ENCODE measurements around the gene DNAH3. TPM values are rescaled to one million over a fixed set of nuclear protein-coding genes. Genes with fewer than 3 reads are reported as not detected.
"Not testable (repeated sequence)": the region's sequence is repeated elsewhere in the genome, so short reads cannot be mapped to it uniquely, and the experiment has no call there.

Gene DNAH3
- total RNA-seq, 1 donor = not detected

DNA sequence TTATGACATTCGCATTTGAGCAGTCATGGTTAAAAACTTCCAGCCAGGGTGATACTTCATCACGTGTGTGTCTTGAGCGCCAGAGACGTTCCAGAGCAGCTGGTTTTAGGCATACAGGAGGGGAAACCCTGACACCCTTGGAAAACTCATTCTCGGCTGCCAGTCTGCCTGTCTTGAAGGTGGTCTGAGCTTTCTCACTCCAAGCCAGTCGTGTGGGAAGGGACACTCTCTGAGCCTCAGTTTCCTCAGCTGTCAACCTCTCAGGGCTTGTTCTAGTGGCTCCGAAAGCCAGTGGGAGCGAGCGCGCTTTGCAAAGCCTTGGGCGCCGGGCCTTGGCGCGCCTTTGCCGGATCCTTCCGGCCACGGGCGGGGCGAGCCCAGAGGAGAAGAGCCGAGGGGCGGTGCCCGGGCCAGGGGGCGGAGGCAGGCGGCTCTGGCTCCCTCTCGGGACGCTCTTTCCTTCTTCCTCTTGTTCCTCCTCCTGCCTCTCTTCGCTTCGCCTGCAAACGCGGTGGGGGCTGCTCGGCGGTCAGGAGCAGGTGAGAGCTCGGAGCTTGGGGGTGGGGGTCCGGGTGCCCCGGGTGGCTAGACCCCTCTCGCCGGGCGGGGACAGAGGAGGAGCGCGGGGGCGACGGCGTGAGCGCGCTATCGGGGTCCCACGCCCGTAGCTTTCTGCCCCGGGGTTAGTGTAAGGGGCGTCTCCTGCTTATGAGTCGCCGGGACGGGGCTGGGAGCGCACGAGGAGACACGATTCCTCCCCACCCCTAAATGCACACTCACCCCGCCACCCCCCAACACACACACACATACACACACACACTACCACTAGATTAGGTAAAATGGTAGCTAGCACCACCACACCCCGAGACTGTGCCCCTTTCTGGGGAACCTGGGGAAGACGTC is 7.8 kb upstream of the DNAH3 start, which contains the start of gene LDAF1:
LDAF1 (plus strand) TSS at position 467 of the 903 bp plus-strand sequence. CDS start 2,509 bp downstream, outside the sequence.
- no peaks in the 10 kb centered on the region for H3K27me3 ChIP-seq (ENCODE audit: insufficient read depth, low read length)
- H3K4me1 ChIP-seq (ENCODE audit: insufficient read depth, low read length) = peaks cover 22% of the 10 kb centered on the region
- peak within 1 kb of the TSS; percentile 61 for H3K4me3 ChIP-seq (ENCODE audit: low read length)
- no peaks in the 10 kb centered on the region for H3K9me3 ChIP-seq (ENCODE audit: low read depth, low read length)

DNA sequence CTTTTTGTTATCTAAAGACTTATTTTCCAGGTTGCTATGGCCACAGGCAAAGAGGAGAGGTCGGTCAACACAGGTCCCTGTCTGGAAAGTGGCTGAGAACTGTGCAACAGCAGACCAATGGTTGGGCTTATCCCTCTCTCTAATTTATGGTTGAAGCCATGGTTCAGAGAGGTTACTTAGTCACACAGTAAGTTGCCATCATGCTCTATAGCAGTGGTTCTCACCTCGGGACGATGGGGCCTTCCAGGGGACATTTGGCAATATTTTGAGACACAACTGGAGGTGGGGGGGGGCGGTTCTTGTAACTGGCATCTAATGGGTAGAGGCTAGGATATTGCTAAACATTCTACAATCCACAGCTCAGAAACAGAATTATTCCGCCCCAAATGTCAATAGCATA is 7.0 kb upstream of the DNAH3 start:
- H3K4me1 ChIP-seq (ENCODE audit: insufficient read depth, low read length) = peaks cover 22% of the 10 kb centered on the region
- no peaks in the 10 kb centered on the region for H3K27me3 ChIP-seq (ENCODE audit: insufficient read depth, low read length)
- no peaks in the 10 kb centered on the region for H3K9me3 ChIP-seq (ENCODE audit: low read depth, low read length)
- no peak overlapping the region for H3K4me3 ChIP-seq (ENCODE audit: low read length)

DNA sequence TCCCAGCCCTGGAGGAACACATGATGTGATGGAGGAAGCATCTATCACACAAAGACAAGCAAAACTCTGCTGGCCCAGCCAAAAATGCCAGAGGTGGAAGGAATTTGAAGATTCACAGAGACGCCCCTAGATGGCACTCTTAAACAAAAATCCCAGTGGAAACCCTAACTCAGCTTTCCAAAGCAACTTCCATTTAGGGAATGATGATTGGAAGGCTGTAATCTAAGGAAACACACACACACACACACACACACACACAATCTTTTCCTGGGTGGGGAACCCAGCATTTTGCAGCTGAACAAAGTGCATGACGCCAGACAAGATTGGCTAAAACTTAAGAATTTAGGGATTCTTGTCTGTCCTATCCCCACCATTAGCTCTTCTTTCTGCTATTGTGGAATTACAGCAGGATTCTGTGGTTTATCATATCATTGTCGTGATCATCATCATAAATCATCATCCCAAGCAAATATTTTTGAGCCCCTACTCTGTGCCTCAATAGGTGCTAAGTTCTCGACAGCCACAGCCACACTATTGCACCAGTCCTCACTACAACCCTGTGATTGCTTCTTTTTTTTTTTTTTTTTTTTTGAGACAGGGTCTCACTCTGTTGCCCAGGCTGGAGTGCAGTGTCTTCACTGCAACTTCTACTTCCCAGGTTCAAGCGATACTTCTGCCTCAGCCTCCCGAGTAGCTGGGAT is 6.3 kb upstream of the DNAH3 start:
- H3K4me3 ChIP-seq (ENCODE audit: low read length) = no peak overlapping the region
- no peaks in the 10 kb centered on the region for H3K27me3 ChIP-seq (ENCODE audit: insufficient read depth, low read length)
- H3K9me3 ChIP-seq (ENCODE audit: low read depth, low read length) = no peaks in the 10 kb centered on the region
- H3K4me1 ChIP-seq (ENCODE audit: insufficient read depth, low read length) = peaks cover 22% of the 10 kb centered on the region

DNA sequence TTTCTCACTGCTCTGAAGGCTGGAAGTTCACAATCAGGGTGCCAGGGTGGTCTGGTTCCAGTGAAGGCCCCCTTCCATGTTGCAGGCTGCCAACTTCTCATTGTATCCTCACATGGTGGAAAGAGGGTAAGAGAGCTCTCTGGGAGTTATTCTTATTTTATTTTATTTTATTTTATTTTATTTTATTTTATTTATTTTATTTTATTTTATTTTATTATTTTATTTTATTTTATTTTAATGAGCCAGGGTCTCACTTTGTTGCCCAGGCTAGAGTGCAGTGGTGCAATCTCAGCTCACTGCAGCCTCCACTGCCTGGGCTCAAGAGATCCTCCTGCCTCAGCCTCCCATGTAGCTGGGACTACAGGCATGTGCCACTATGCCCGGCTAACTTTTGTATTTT is 5.4 kb upstream of the DNAH3 start:
- peaks cover 22% of the 10 kb centered on the region for H3K4me1 ChIP-seq (ENCODE audit: insufficient read depth, low read length)
- not testable (repeated sequence) for H3K9me3 ChIP-seq (ENCODE audit: low read depth, low read length); H3K27me3 ChIP-seq (ENCODE audit: insufficient read depth, low read length); H3K4me3 ChIP-seq (ENCODE audit: low read length)

DNA sequence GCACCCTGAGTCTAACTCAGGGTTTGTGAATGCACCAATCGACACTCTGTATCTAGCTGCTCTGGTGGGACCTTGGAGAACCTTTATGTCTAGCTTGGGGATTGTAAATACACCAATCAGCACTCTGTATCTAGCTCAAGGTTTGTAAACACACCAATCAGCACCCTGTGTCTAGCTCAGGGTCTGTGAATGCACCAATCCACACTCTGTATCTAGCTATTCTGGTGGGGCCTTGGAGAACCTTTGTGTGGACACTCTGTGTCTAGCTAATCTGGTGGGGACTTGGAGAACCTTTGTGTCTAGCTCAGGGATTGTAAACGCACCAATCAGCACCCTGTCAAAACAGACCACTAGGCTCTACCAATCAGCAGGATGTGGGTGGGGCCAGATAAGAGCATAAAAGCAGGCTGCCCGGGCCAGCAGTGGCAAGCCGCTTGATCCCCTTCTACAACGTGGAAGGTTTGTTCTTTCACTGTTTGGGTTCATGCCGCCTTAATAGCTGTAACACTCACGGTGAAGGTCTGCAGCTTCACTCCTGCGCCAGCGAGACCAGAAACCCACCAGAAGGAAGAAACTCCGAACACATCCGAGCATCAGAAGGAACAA is 2.6 kb upstream of the DNAH3 start:
- not testable (repeated sequence) for H3K9me3 ChIP-seq (ENCODE audit: low read depth, low read length); H3K4me1 ChIP-seq (ENCODE audit: insufficient read depth, low read length); H3K4me3 ChIP-seq (ENCODE audit: low read length); H3K27me3 ChIP-seq (ENCODE audit: insufficient read depth, low read length)

DNA sequence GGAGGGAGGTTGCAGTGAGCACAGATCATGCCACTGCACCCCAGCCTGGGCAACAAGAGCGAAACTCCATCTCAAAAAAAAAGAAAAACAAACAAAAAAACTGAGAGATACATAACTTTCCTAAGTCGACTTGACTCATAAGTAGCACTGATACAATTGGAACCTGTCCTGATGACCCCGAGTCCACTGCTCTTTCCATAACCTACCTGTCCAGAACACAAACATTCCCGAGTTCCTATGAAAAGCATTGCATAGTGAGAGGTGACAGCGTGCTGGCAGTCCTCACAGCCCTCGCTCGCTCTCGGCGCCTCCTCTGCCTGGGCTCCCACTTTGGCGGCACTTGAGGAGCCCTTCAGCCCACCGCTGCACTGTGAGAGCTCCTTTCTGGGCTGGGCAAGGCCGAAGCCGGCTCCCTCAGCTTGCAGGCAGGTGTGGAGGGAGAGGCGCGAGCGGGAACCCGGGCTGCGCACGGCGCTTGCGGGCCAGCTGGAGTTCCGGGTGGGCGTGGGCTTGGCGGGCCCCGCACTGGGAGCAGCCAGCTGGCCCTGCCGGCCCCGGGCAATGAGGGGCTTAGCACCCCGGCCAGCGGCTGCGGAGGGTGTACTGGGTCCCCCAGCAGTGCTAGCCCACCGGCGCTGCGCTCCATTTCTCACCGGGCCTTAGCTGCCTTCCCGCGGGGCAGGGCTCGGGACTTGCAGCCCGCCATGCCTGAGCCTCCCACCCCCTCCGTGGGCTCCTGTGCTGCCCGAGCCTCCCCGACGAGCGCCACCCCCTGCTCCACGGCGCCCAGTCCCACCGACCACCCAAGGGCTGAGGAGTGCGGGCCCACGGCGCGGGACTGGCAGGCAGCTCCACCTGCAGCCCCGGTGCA is 1.7 kb upstream of the DNAH3 start:
- H3K4me3 ChIP-seq (ENCODE audit: low read length); H3K4me1 ChIP-seq (ENCODE audit: insufficient read depth, low read length); H3K27me3 ChIP-seq (ENCODE audit: insufficient read depth, low read length); H3K9me3 ChIP-seq (ENCODE audit: low read depth, low read length): not testable (repeated sequence)

DNA sequence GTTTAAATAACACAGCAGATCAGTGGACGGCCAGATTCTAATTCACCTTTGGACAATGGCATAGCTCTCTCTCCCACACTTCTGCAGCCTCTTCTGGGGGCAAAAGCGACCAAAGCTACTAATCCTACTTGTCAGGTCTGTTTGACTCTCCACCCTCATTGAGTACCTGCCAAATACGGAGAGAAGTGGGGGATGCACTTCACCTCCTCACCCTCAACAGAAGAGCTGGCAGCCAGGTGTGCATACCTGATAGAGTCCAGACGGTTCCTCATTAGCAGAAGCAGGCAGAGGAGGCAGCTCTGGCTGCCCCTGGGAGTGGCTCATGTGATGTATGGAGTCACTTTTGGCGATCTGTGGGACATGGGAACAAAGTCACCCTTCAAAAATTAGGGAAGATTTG is 4.9 kb downstream of the DNAH3 start:
- H3K9me3 ChIP-seq (ENCODE audit: low read depth, low read length) = no peaks in the 10 kb centered on the region
- no peaks in the 10 kb centered on the region for H3K27me3 ChIP-seq (ENCODE audit: insufficient read depth, low read length)
- no peaks in the 10 kb centered on the region for H3K4me1 ChIP-seq (ENCODE audit: insufficient read depth, low read length)
- H3K4me3 ChIP-seq (ENCODE audit: low read length) = no peak overlapping the region

DNA sequence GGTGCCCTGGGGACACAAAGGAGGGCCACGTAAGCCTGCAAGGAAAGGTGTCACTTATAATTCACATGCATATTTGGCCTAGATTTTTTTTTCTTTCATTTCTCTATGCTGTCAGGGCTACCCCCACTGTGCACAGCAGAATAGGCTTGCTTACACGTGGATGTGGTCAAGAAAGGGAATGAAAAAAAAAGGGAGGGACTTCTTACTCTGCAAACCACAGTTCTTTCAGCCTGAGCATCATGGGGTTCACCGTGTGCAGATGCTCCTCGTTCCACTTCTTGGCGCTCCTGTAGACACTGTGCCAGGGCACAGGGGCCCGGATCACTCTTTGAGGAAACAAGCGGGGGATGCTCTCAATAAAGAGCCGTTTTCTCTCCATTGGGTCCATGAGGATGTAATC is 16.6 kb downstream of the DNAH3 start:
- Histone ChIP-seq H3K9me3 (ENCODE audit: low read depth, low read length) (no peaks in the 10 kb centered on the region), H3K4me1 (ENCODE audit: insufficient read depth, low read length) (no peaks in the 10 kb centered on the region), H3K4me3 (ENCODE audit: low read length) (no peak overlapping the region), H3K27me3 (ENCODE audit: insufficient read depth, low read length) (no peaks in the 10 kb centered on the region)

DNA sequence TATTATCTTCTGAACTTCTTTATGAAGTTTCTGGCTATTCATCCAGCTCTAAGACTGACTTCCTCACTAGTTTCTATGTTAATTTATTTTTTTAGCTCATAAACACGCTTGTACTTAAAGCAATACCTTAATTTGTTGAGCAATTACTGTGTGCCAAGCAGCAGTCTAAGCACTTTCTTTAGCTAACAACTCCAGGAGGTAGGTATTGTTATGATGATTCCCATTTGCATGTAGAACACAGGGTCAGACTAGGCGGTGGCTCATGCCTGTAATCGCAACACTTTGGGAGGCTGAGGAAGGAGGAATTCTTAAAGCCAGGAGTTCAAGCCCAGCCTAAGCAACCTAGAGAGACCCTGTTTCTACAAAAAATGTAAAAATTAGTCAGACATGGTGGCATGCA is 19.8 kb downstream of the DNAH3 start:
- Histone ChIP-seq H3K4me1 (ENCODE audit: insufficient read depth, low read length) (no peaks in the 10 kb centered on the region), H3K9me3 (ENCODE audit: low read depth, low read length) (no peaks in the 10 kb centered on the region), H3K27me3 (ENCODE audit: insufficient read depth, low read length) (no peaks in the 10 kb centered on the region), H3K4me3 (ENCODE audit: low read length) (no peak overlapping the region)

DNA sequence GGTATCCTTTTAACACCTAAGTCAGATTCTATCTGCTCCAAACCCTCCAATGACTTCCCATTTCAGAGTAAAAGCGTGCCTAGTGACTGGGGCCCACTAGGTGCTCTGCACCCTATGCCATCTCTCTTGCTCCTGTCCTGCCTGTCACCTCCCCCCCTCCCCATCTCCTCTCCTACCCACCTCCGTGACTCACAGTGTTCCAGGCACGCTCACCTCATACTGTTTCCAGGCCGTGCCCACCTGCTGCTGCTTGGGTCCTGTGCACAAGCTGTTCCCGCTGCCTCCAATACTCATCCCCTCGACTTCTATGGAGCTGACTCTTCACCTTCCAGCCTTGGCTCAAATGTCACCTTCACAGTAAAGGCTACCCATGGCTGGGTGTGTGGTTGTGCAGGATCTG is 21.7 kb downstream of the DNAH3 start:
- Histone ChIP-seq H3K9me3 (ENCODE audit: low read depth, low read length) (no peaks in the 10 kb centered on the region), H3K4me1 (ENCODE audit: insufficient read depth, low read length) (no peaks in the 10 kb centered on the region)

DNA sequence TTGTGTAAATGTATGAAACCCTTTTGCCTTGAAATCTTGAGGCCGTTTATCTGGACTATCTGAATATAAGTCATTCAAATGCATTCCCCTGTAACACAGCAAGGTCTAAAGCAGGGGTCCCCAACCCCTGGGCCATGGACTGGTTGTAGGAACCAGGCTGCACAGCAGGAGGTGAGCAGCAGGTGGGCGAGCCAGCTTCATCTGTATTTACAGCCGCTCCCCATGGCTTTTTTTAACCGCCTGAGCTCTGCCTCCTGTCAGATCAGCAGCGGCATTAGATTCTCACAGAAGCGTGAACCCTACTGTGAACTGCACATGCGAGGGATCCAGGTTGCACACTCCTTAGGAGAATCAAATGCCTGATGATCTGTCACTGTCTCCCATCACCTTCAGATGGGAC is 24.1 kb downstream of the DNAH3 start:
- Histone ChIP-seq H3K27me3 (ENCODE audit: insufficient read depth, low read length) (no peaks in the 10 kb centered on the region), H3K4me1 (ENCODE audit: insufficient read depth, low read length) (no peaks in the 10 kb centered on the region), H3K9me3 (ENCODE audit: low read depth, low read length) (no peaks in the 10 kb centered on the region), H3K4me3 (ENCODE audit: low read length) (no peak overlapping the region)

More for the DNA sequence above, 21.7 kb downstream of the DNAH3 start:
- Histone ChIP-seq H3K27me3 (ENCODE audit: insufficient read depth, low read length) (no peaks in the 10 kb centered on the region), H3K4me3 (ENCODE audit: low read length) (no peak overlapping the region)

DNA sequence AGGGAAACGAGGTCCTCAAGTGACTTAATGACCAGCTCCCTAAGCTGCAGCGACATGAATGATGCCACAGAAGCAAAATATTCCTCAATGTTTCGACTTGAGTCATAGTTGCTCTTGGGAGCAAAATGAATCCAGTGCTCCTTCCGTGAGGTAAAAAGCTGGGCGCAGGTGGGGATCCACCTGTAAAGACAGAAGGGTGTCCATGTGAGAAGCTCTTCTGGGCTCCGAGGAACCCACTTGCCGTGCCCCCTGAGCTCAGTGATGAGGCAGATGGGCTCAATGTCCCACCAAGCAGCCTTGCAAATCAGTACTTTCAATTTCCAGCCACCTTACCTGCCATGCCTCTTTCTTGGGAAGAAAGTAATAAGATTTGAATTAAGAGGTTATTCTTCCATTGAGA is 25.5 kb downstream of the DNAH3 start:
- Histone ChIP-seq H3K4me3 (ENCODE audit: low read length) (no peak overlapping the region), H3K27me3 (ENCODE audit: insufficient read depth, low read length) (no peaks in the 10 kb centered on the region), H3K9me3 (ENCODE audit: low read depth, low read length) (no peaks in the 10 kb centered on the region), H3K4me1 (ENCODE audit: insufficient read depth, low read length) (no peaks in the 10 kb centered on the region)

DNA sequence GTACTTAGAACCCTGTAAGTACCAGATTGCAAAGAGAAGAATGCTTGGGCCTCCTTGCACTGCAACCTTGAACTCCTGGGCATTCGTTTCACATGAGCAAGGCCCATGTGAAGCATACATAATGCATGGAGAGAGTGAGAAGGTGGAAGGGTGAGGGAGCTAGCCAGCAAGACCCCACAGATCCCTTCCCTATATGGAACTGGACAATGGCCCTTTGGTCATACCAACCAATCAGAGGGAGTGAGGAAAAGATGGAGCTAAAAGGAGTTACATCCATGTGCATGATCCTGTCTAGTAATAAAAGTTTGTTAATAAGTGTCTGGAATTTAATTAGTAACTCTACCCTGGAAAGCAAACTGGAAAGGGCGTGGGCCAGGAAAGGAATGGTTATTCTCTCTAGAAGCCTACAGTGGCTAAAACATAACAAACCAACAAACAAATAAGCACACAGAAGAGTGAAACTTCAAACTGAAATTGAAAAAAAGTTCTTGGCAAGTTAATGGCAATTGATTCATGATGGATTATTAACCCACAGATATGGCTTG is 29.6 kb downstream of the DNAH3 start:
- no peak overlapping the region for H3K4me3 ChIP-seq (ENCODE audit: low read length)
- no peaks in the 10 kb centered on the region for H3K9me3 ChIP-seq (ENCODE audit: low read depth, low read length)
- H3K4me1 ChIP-seq (ENCODE audit: insufficient read depth, low read length) = no peaks in the 10 kb centered on the region
- H3K27me3 ChIP-seq (ENCODE audit: insufficient read depth, low read length) = no peaks in the 10 kb centered on the region

DNA sequence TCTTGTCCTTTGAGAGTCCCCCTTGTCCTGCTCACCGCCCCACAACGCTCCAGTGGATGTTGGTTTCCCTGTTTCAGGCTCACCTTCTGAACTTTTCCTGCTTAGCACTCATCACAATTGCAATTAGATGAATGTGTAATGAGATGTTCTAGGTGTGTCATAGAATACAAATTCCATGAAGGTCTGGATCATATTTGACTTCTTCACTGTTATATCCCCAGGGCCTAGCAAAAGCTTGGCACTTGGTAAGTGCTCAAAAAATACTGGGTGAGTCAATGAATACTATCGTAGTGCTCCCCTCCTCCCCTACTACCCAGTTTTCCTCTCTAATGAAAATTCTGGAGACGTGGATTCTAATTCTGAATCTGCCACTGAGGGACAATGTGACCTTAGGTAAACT is 33.1 kb downstream of the DNAH3 start:
- H3K27me3 ChIP-seq (ENCODE audit: insufficient read depth, low read length) = no peaks in the 10 kb centered on the region
- H3K4me3 ChIP-seq (ENCODE audit: low read length) = no peak overlapping the region
- no peaks in the 10 kb centered on the region for H3K4me1 ChIP-seq (ENCODE audit: insufficient read depth, low read length)
- no peaks in the 10 kb centered on the region for H3K9me3 ChIP-seq (ENCODE audit: low read depth, low read length)
